ENCODE data around the gene NDRG2.

GRCh38 chr14:21066882-21067502, 42.1 kb upstream of the NDRG2 start:
- TF ChIP-seq, protein P1, sequence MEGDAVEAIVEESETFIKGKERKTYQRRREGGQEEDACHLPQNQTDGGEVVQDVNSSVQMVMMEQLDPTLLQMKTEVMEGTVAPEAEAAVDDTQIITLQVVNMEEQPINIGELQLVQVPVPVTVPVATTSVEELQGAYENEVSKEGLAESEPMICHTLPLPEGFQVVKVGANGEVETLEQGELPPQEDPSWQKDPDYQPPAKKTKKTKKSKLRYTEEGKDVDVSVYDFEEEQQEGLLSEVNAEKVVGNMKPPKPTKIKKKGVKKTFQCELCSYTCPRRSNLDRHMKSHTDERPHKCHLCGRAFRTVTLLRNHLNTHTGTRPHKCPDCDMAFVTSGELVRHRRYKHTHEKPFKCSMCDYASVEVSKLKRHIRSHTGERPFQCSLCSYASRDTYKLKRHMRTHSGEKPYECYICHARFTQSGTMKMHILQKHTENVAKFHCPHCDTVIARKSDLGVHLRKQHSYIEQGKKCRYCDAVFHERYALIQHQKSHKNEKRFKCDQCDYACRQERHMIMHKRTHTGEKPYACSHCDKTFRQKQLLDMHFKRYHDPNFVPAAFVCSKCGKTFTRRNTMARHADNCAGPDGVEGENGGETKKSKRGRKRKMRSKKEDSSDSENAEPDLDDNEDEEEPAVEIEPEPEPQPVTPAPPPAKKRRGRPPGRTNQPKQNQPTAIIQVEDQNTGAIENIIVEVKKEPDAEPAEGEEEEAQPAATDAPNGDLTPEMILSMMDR (IDR thresholded peaks at IDR 0.05; ENCODE audit: low read depth, low read length) = peak; percentile 31
- no peak for TF ChIP-seq POLR2A (IDR thresholded peaks at IDR 0.05; ENCODE audit: extremely low read depth, insufficient read length)
